Common myeloid progenitor, CD34-positive (primary cell): ENCODE data around the gene STYXL1.

Experiments
- CTCF ChIA-PET: fragments of 350-600 bp; sonication (Branson Sonifier 250); formaldehyde crosslinking; loops from one replicate; lab custom pipeline; 2021; ENCODE audit warnings: antibody characterized with exemption; lab: Charles Lee
- POLR2A ChIA-PET: fragments of 350-600 bp; sonication (Branson Sonifier 250); formaldehyde crosslinking; loops from one replicate; lab custom pipeline; 2021; ENCODE audit warnings: antibody characterized with exemption; lab: Charles Lee
- DNase-seq, 3 donors: peaks; one replicate each; pipeline versions ENCODE4 v3.0.0 to v3.0.0-alpha.2; 2013
- H3K27ac ChIP-seq, 2 experiments: 1 replicate in 1 of 2; 2 replicates in 1 of 2; pipeline ENCODE4 v1.7.0; 2013; ENCODE audit warnings: inconsistent platforms in 2 of 2, low read length in 2 of 2, mild to moderate bottlenecking in 2 of 2, low read depth in 1 of 2, moderate library complexity in 1 of 2; ENCODE audit not compliant: severe bottlenecking in 2 of 2, insufficient read depth in 1 of 2, poor library complexity in 1 of 2
- H3K27me3 ChIP-seq, 5 experiments: replicated peaks in 2 of 5; 1 replicate in 3 of 5; 2 replicates in 2 of 5; pipeline versions ENCODE4 v1.6.1 to v1.7.0; 2013; ENCODE audit warnings: low read length in 4 of 5, mild to moderate bottlenecking in 2 of 5, moderate library complexity in 2 of 5, inconsistent platforms in 1 of 5; ENCODE audit not compliant: insufficient read depth in 5 of 5, control insufficient read depth in 4 of 5
- H3K36me3 ChIP-seq, 4 experiments: 1 replicate in 2 of 4; 2 replicates in 2 of 4; pipeline versions ENCODE4 v1.6.1 to v1.7.0; 2013; ENCODE audit warnings: low read length in 3 of 4, control low read depth in 1 of 4, mild to moderate bottlenecking in 1 of 4; ENCODE audit not compliant: control insufficient read depth in 4 of 4, insufficient read depth in 4 of 4
- H3K4me1 ChIP-seq, 4 experiments: 1 replicate in 3 of 4; 2 replicates in 1 of 4; pipeline versions ENCODE4 v1.6.1 to v1.7.1; 2013; ENCODE audit warnings: low read length in 3 of 4, mild to moderate bottlenecking in 3 of 4, control low read depth in 1 of 4, inconsistent platforms in 1 of 4, moderate library complexity in 1 of 4; ENCODE audit not compliant: control insufficient read depth in 4 of 4, insufficient read depth in 4 of 4; ENCODE audit errors: control extremely low read depth in 1 of 4
- H3K4me3 ChIP-seq, 7 experiments: 1 replicate in 4 of 7; 2 replicates in 3 of 7; pipeline versions ENCODE4 v1.5.1 to v1.7.0; 2013; ENCODE audit warnings: mild to moderate bottlenecking in 7 of 7, low read length in 6 of 7, moderate library complexity in 6 of 7, inconsistent platforms in 2 of 7, low read depth in 2 of 7, control low read depth in 1 of 7; ENCODE audit not compliant: insufficient read depth in 4 of 7, control insufficient read depth in 1 of 7; ENCODE audit errors: extremely low read depth in 1 of 7
- H3K9me3 ChIP-seq, 5 experiments: 1 replicate in 4 of 5; 2 replicates in 1 of 5; pipeline versions ENCODE4 v1.6.1 to v1.7.1; 2013; ENCODE audit warnings: low read length in 4 of 5, mild to moderate bottlenecking in 2 of 5, inconsistent platforms in 1 of 5, low read depth in 1 of 5, moderate library complexity in 1 of 5; ENCODE audit not compliant: control insufficient read depth in 4 of 5, insufficient read depth in 2 of 5; ENCODE audit errors: control extremely low read depth in 1 of 5
- WGBS: methylation state at CpG from one replicate; pipeline ENCODE4 v1.1.5; 2013; ENCODE audit not compliant: insufficient coverage; 5-methylcytosine and 5-hydroxymethylcytosine counted together

STYXL1 gene

DNA sequence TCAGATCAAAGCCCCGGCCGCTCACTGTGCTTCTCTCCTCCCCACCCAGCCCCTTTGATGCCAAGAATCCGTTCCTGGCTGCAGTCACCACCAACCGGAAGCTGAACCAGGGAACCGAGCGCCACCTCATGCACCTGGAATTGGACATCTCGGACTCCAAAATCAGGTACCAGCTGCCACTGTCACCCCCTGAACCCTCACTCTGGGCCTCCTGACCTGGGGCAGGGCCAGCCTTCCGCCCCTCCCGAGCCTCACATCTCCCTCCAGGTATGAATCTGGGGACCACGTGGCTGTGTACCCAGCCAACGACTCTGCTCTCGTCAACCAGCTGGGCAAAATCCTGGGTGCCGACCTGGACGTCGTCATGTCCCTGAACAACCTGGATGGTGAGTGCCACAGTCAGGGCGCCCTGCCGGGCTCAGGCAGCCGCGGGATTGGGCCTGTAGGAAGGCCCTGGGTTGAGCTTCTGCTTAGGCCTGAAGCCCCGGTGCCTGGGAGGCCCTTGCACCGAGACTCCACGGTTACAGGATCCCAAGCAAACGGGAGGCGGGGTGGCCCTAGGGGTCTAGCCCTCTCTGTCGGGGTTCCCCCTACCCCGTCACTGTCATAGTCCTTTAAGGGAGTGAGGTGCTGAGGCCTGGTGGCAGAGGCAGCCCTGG lies 64.2 kb downstream of the STYXL1 start:
- CTCF ChIA-PET, result interaction anchor here (1.1 to 1.7 kb wide), 2 partner anchors 9 to 37 kb away, joined by 4 read pairs; no protein-coding TSS in a partner anchor
- DNase-seq, result no peak
- POLR2A ChIA-PET, result no interaction called here
- Histone ChIP-seq H3K27me3 (no peaks in the 10 kb centered on the region), H3K9me3 (no peaks in the 10 kb centered on the region), H3K27ac (no peak overlapping the region), H3K36me3 (peaks cover 0 to 84% (median 27%) of the 10 kb centered on the region in 4 experiments), H3K4me1 (no peaks in the 10 kb centered on the region), H3K4me3 (no peak overlapping the region)
- 94% methylated on average over 21 of the region's 26 CpGs for WGBS

DNA sequence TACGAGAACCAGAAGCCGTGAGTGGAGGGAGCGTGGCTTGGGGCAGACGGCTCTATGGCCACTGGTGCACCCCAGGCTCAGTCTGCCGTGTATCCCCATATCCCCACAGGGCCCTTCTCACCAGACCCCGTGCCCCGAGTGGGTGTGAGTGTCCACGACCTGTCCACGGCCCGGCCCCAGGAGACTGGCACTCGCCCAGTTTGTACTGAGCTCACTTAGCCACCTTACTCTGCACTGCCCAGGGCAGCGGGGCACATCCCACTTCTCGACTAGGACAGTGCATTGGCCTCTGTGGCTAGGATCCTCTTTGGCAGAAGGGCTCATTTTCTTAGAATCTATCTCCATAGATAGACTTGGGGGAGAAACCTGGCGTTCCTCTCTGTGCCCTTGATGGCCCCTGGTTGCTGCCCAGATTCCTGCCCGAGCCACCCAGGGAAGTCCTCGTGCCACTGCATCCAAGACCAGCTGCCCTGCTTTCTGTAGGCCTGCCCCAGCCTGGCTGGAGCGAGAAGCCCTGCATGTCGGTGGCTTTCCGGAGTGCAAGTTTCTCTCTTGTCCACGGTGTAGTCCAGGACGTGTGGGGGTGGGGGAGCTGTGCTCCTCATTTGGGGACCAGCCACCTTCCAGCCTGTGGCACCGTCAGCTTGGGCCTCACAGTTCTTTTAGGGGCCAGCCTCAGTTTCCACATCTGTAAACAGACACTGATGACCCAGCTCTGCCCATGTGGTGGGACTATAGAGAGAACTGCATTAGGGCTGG lies 65.3 kb downstream of the STYXL1 start:
- no peak for DNase-seq
- H3K27me3 ChIP-seq, result no peaks in the 10 kb centered on the region
- POLR2A ChIA-PET, result interaction anchor here (0.7 kb wide), 1 partner anchor 70 kb away, joined by 3 read pairs; no protein-coding TSS in a partner anchor
- WGBS, result 95% methylated on average over 16 of the region's 22 CpGs
- no peak overlapping the region for H3K27ac ChIP-seq
- no peaks in the 10 kb centered on the region for H3K4me1 ChIP-seq
- no peak overlapping the region for H3K4me3 ChIP-seq
- no peaks in the 10 kb centered on the region for H3K9me3 ChIP-seq
- CTCF ChIA-PET, result interaction anchor here (1.7 kb wide), 1 partner anchor 38 kb away, joined by 4 read pairs; no protein-coding TSS in a partner anchor
- peaks cover 0 to 77% (median 26%) of the 10 kb centered on the region in 4 experiments for H3K36me3 ChIP-seq

DNA sequence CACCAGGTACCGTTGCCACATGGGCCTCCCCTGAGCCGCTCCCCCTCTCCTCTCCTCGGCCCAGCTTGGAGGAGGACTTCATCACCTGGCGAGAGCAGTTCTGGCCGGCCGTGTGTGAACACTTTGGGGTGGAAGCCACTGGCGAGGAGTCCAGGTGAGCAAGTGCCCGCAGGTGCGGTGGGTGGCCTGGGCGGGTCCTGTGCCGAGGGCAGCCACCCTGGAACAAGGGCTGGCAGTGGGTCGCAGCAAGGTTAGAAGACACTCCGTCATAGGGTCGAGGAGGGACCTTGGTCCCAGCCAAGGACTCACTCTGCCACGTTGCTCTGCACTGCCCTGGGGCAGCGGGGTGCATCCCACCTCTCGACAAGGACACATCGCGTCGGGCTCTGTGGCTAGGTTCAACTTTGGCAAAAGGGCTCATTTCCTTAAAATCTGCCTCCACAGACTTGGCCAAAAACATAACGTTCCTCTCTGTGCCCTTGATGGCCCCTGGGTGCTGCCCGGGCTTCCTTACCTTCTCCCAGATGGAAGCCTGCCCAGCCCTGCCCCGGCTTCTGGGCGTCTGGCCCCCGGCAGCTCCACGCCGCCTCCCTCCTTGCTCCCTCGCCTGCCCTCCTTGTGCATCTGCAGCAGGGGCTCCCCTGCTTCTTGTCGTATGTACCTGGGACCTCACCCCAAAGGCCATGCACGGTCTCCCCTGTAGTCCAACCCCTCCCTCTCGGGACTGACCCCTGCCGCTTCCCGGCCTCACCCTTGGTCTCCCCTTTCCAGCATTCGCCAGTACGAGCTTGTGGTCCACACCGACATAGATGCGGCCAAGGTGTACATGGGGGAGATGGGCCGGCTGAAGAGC lies 66.1 kb downstream of the STYXL1 start:
- no peak for DNase-seq
- ChIA-PET POLR2A (no interaction called here), CTCF (interaction anchor here (1.7 kb wide), 1 partner anchor 39 kb away, joined by 4 read pairs; no protein-coding TSS in a partner anchor)
- Histone ChIP-seq H3K9me3 (no peaks in the 10 kb centered on the region), H3K4me3 (no peak overlapping the region), H3K36me3 (peaks cover 0 to 69% (median 22%) of the 10 kb centered on the region in 4 experiments), H3K4me1 (no peaks in the 10 kb centered on the region), H3K27ac (no peak overlapping the region), H3K27me3 (no peaks in the 10 kb centered on the region)
- WGBS, result 93% methylated on average over 36 of the region's 38 CpGs

- H3K27ac ChIP-seq, result no peak overlapping the region
- no peak overlapping the region for H3K4me3 ChIP-seq
- no peaks in the 10 kb centered on the region for H3K4me1 ChIP-seq
- WGBS, result 89% methylated on average over 12 of the region's 12 CpGs
- H3K9me3 ChIP-seq, result no peaks in the 10 kb centered on the region
- ChIA-PET CTCF (no interaction called here), POLR2A (no interaction called here)
- H3K27me3 ChIP-seq, result no peaks in the 10 kb centered on the region
- H3K36me3 ChIP-seq, result peaks cover 0 to 64% (median 18%) of the 10 kb centered on the region in 4 experiments
- no peak for DNase-seq
Measured at GRCh38 chr7:75981203-75981452, 66.7 kb downstream of the STYXL1 start.

DNA sequence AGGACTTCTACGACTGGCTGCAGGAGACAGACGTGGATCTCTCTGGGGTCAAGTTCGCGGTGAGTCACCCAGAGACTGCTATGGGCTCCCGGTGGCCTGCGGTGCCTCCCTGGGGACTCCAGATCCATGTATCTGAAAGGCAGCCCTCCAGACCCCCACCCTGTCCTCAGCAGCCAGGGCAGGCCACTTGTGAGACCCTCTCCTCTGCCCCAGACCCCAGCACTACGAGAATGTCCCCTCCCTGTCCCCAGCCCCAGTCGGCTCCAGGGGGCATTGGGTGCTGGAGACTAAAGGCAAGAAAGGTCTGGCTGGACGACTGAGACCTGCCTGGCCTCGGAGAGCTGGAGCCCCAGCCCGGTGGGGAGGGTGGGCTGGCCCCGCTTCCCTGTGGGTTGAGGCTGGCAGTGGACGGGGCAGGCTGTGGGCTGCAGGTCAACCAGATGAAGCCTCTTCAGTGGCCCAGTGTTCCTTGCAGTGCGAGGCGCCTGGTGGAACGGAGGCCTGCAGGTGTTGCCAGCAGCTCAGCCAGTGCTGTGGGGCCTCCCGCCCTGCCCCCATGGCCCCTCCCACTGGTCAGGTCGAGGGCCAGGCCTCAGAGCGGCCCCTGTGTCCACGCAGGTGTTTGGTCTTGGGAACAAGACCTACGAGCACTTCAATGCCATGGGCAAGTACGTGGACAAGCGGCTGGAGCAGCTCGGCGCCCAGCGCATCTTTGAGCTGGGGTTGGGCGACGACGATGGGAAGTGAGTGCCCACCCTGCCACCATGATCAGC lies 67.2 kb downstream of the STYXL1 start:
- DNase-seq, result no peak
- no peak overlapping the region for H3K27ac ChIP-seq
- H3K27me3 ChIP-seq, result no peaks in the 10 kb centered on the region
- no peak overlapping the region for H3K4me3 ChIP-seq
- H3K4me1 ChIP-seq, result no peaks in the 10 kb centered on the region
- H3K9me3 ChIP-seq, result no peaks in the 10 kb centered on the region
- POLR2A ChIA-PET, result no interaction called here
- CTCF ChIA-PET, result no interaction called here
- 96% methylated on average over 28 of the region's 29 CpGs for WGBS
- H3K36me3 ChIP-seq, result peaks cover 0 to 59% (median 15%) of the 10 kb centered on the region in 4 experiments

GRCh38 chr7:75979759-75980429 lies 67.9 kb downstream of the STYXL1 start:
- Histone ChIP-seq H3K27me3 (no peaks in the 10 kb centered on the region), H3K4me3 (no peak overlapping the region), H3K36me3 (peaks cover 0 to 52% (median 12%) of the 10 kb centered on the region in 4 experiments), H3K27ac (no peak overlapping the region), H3K9me3 (no peaks in the 10 kb centered on the region), H3K4me1 (no peaks in the 10 kb centered on the region)
- POLR2A ChIA-PET, result no interaction called here
- DNase-seq, result no peak
- CTCF ChIA-PET, result no interaction called here
- WGBS, result 96% methylated on average over 18 of the region's 22 CpGs
